ENCODE results near the gene TNFAIP8L1. TPM values are rescaled to one million over a fixed set of nuclear protein-coding genes. Genes with fewer than 3 reads are reported as not detected.
"Not testable (repeated sequence)": the region's sequence is repeated elsewhere in the genome, so short reads cannot be mapped to it uniquely, and the experiment has no call there.

Gene TNFAIP8L1
- total RNA-seq (6.8 TPM), polyA plus RNA-seq (ENCODE audit: insufficient read depth in 1 of 8, insufficient read length in 8 of 8, low replicate concordance in 1 of 8) (10 to 100 TPM in 7 of 8 donors, 1 to 10 TPM in 1; 10.0 to 15.5 (median 13.2) TPM)
- long read RNA-seq, donor 1 = 0 reads
- long read RNA-seq, donor 2, partial matches to known transcripts = 0 of 1 reads
- long read RNA-seq, donor 2, other reads (novel, unspliced or antisense) = 0 of 1 reads
- long read RNA-seq, donor 3, transcript TNFAIP8L1-201 (2 exons, 3,814 nt) = major isoform, 7 of 174 reads
- long read RNA-seq, donor 3, partial matches to known transcripts = 69 of 174 reads
- long read RNA-seq, donor 3, other reads (novel, unspliced or antisense) = 98 of 174 reads
- long read RNA-seq, donor 4, transcript TNFAIP8L1-201 (2 exons, 3,814 nt) = major isoform, 9 of 10 reads
- long read RNA-seq, donor 4, partial matches to known transcripts = 0 of 10 reads
- long read RNA-seq, donor 4, other reads (novel, unspliced or antisense) = 0 of 10 reads
- long read RNA-seq, donor 5, transcript TNFAIP8L1-201 (2 exons, 3,814 nt) = major isoform, 17 of 252 reads
- long read RNA-seq, donor 5, partial matches to known transcripts = 26 of 252 reads
- long read RNA-seq, donor 5, other reads (novel, unspliced or antisense) = 208 of 252 reads
- long read RNA-seq, donor 6, transcript TNFAIP8L1-201 (2 exons, 3,814 nt) = major isoform, 6 of 6 reads
- long read RNA-seq, donor 6, partial matches to known transcripts = 0 of 6 reads
- long read RNA-seq, donor 6, other reads (novel, unspliced or antisense) = 0 of 6 reads
- long read RNA-seq, donor 7, transcript TNFAIP8L1-201 (2 exons, 3,814 nt) = major isoform, 6 of 99 reads
- long read RNA-seq, donor 7, partial matches to known transcripts = 8 of 99 reads
- long read RNA-seq, donor 7, other reads (novel, unspliced or antisense) = 85 of 99 reads
- long read RNA-seq, donor 8, partial matches to known transcripts = 13 of 97 reads
- long read RNA-seq, donor 8, other reads (novel, unspliced or antisense) = 80 of 97 reads
- long read RNA-seq, donor 9, transcript TNFAIP8L1-201 (2 exons, 3,814 nt) = major isoform, 7 of 148 reads
- long read RNA-seq, donor 9, partial matches to known transcripts = 87 of 148 reads
- long read RNA-seq, donor 9, other reads (novel, unspliced or antisense) = 54 of 148 reads
- long read RNA-seq, donor 10, transcript TNFAIP8L1-201 (2 exons, 3,814 nt) = major isoform, 10 of 219 reads
- long read RNA-seq, donor 10, partial matches to known transcripts = 128 of 219 reads
- long read RNA-seq, donor 10, other reads (novel, unspliced or antisense) = 81 of 219 reads
- long read RNA-seq, donor 11, partial matches to known transcripts = 0 of 4 reads
- long read RNA-seq, donor 11, other reads (novel, unspliced or antisense) = 0 of 4 reads

DNA sequence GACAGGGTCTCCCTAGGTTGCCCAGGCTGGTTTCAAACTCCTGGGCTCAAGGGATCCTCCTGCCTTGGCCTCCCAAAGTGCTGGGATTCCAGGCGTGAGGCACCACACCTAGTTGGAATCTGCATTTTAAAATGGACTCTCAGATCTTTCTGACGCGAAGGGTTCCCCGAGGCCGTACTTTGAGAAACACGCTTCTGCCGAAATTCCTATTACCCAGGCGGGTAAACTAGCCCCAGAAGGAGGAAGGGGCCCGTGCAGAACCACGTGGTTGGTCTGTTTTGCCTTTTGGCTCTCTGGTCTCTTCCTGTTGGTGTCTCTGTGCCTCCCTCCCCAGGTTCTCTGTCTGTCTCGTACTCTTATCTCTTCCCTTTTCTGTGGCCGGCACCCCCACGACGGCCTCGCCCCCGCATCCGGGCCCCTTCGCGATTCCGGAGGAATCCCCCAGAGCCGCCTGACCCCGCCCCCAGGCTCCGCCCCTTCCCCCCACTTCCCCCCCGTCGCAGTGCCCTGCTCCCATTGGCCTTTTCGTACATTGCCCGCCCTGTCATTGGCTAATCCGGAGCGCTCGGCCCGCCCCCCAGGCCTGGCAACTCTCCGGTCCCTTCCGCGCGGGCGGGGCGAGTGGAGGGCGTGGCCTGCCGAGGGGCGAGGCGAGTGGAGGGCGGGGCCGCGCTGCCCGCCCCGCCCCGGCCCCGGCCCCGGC, at the start of gene TNFAIP8L1:
Gene TNFAIP8L1 (plus strand): TSS at position 689 of the 703 bp plus-strand sequence. CDS start 12,354 bp downstream, outside the sequence.
- peak; percentile 97 for DNase-seq
- H3K36me3 ChIP-seq (ENCODE audit: control insufficient read depth, insufficient read depth, low read length) = no peaks in the 10 kb centered on the region
- H3K27ac ChIP-seq (ENCODE audit: low read length) = peak within 1 kb of the TSS; percentile 84
- WGBS (ENCODE audit: insufficient coverage) = 2% methylated on average over 37 of the region's 49 CpGs
- H3K27me3 ChIP-seq (ENCODE audit: control insufficient read depth, insufficient read depth, low read length) = no peaks in the 10 kb centered on the region
- H3K9me3 ChIP-seq (replicated peaks; ENCODE audit: control insufficient read depth, low read depth, low read length) = no peaks in the 10 kb centered on the region
- peak within 1 kb of the TSS; percentile 62 for H3K4me3 ChIP-seq (ENCODE audit: low read length)
- peaks cover 45% of the 10 kb centered on the region for H3K4me1 ChIP-seq (ENCODE audit: control insufficient read depth, insufficient read depth, low read length)

DNA sequence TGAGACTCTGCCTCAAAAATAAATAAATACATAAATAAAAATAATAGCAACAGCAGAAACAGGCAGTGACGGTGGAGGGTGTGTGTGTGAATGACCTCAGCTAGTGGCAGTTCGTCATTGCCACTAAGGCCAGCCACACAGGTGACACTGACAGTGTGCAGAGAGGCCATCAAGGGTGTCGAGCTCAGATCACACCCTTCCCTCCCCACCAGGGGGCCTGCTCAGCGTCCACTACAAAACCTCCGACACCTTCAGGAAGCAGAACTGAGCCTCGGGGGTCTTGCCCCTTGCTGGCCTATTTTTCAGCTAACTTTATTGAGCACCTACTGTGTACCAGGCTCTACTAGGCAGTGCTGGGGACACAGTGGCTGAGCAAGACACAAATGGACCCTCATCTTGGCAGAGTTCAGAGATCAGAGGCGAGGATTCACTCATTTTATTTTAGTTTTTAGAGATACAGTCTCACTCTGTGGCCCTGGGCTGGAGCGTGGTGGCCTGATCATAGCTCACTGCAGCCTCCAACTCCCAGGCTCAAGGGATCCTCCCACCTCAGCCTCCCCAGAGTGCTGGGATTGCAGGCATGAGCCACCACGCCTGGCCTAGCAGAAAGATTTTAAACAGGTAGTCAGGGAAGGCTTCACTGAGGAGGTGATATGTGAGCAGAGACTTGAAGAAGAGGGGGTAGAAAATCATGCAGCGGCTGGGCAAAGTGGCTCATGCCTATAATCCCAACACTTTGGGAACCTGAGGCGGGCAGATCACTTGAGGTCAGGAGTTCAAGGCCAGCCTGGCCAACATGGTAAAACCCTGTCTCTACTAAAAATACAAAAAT, 49.5 kb upstream of the TNFAIP8L1 start:
- Histone ChIP-seq H3K4me3 (ENCODE audit: low read length) (no peak overlapping the region), H3K4me1 (ENCODE audit: control insufficient read depth, insufficient read depth, low read length) (peaks cover 34% of the 10 kb centered on the region), H3K9me3 (replicated peaks; ENCODE audit: control insufficient read depth, low read depth, low read length) (no peaks in the 10 kb centered on the region), H3K27me3 (ENCODE audit: control insufficient read depth, insufficient read depth, low read length) (peaks cover 12% of the 10 kb centered on the region), H3K27ac (ENCODE audit: low read length) (no peak overlapping the region), H3K36me3 (ENCODE audit: control insufficient read depth, insufficient read depth, low read length) (no peaks in the 10 kb centered on the region)
- 49% methylated on average over 6 of the region's 11 CpGs for WGBS (ENCODE audit: insufficient coverage)
- DNase-seq = no peak

DNA sequence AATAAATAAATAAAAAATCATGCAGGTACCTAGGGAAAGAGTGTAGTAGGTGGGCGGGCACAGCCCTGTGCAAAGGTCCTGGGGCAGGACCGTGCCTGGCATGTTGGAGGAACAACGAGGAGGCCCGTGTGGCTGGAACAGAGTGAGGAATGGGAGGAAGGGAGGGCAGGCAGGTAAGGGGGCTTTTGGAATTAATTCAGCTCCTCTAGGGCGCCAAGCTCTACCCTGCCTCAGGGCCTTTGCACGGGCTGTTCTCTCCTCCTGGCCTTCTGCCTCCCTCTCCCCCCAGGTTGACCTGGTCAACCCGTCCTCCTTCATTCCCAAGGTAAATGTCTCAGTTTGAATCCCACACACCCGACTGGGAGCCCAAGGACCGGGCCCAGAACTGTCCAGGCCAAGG, 48.8 kb upstream of the TNFAIP8L1 start:
- peaks cover 5% of the 10 kb centered on the region for H3K27me3 ChIP-seq (ENCODE audit: control insufficient read depth, insufficient read depth, low read length)
- DNase-seq = no peak
- H3K27ac ChIP-seq (ENCODE audit: low read length) = no peak overlapping the region
- peaks cover 27% of the 10 kb centered on the region for H3K4me1 ChIP-seq (ENCODE audit: control insufficient read depth, insufficient read depth, low read length)
- H3K4me3 ChIP-seq (ENCODE audit: low read length) = no peak overlapping the region
- 97% methylated on average over 4 of the region's 9 CpGs for WGBS (ENCODE audit: insufficient coverage)
- H3K36me3 ChIP-seq (ENCODE audit: control insufficient read depth, insufficient read depth, low read length) = no peaks in the 10 kb centered on the region
- no peaks in the 10 kb centered on the region for H3K9me3 ChIP-seq (replicated peaks; ENCODE audit: control insufficient read depth, low read depth, low read length)

DNA sequence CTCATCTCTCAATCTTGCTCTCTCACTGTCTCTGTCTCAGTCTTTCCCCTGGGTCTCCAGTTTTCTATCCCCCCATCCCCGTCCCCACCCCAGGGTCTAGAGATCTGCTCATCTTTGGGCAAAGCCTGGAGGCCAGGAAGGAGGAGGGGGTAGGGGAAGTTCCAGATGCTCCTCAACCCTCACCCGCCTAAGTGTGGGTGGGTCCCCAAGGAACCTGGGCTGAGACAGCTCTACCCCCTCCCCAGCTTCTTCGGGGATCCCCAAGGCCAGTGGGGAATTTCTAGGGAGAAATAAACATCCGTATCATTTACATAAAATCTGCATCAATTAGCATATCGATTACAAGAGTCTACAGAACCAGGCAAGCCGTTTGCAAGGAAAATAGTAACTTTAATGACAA, 48.0 kb upstream of the TNFAIP8L1 start:
- peaks cover 7% of the 10 kb centered on the region for H3K27me3 ChIP-seq (ENCODE audit: control insufficient read depth, insufficient read depth, low read length)
- H3K27ac ChIP-seq (ENCODE audit: low read length) = no peak overlapping the region
- H3K4me1 ChIP-seq (ENCODE audit: control insufficient read depth, insufficient read depth, low read length) = peaks cover 30% of the 10 kb centered on the region
- no peak for DNase-seq
- H3K9me3 ChIP-seq (replicated peaks; ENCODE audit: control insufficient read depth, low read depth, low read length) = no peaks in the 10 kb centered on the region
- no CpG with 5 or more reads among the region's 6 CpGs for WGBS (ENCODE audit: insufficient coverage)
- no peak overlapping the region for H3K4me3 ChIP-seq (ENCODE audit: low read length)
- no peaks in the 10 kb centered on the region for H3K36me3 ChIP-seq (ENCODE audit: control insufficient read depth, insufficient read depth, low read length)

DNA sequence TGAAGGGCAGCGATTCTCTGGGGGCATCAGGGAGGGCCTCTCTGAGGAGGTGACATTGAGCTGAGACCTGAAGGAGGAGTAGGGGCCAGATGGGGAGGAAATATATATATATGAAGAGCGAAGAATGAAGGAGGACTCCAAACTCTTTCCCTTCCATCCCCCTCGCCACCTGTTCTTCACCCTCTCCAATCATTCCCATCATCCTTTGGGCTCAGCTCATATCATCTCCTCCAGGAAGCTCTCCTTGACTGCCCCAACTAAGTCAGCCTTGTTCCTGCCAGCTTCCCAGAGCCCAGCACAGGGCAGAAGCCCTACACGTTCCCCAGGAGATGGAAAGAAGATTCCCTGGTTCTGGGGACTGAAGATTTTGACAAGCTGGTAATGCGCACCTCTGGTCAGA, 46.9 kb upstream of the TNFAIP8L1 start:
- WGBS (ENCODE audit: insufficient coverage) = 90% methylated on average over 2 of the region's 5 CpGs
- no peak for DNase-seq

DNA sequence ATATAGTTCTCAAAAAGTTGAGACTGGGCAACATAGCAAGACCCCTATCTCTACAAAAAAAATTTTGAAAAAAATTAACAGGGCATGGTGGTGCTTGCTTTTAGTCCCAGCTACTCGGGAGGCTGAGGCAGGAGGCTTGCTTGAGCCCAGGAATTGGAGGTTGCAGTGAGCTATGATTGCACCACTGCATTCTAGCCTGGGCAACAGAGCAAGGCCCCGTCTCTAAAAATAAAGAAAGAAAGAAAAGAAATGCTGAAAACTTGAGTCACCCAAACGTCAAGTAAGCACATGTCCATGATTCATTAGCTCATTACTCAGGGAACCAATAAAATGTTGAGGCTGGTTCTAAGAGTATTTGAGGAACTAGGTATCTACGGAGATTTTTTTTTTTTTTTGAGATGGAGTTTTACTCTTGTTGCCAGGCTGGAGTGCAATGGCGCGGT, 45.9 kb upstream of the TNFAIP8L1 start:
- WGBS (ENCODE audit: insufficient coverage) = no CpG with 5 or more reads among the region's 6 CpGs
- no peak for DNase-seq
- H3K27ac ChIP-seq (ENCODE audit: low read length) = no peak overlapping the region
- no peaks in the 10 kb centered on the region for H3K36me3 ChIP-seq (ENCODE audit: control insufficient read depth, insufficient read depth, low read length)
- H3K4me1 ChIP-seq (ENCODE audit: control insufficient read depth, insufficient read depth, low read length) = peaks cover 27% of the 10 kb centered on the region
- no peaks in the 10 kb centered on the region for H3K9me3 ChIP-seq (replicated peaks; ENCODE audit: control insufficient read depth, low read depth, low read length)
- peaks cover 17% of the 10 kb centered on the region for H3K27me3 ChIP-seq (ENCODE audit: control insufficient read depth, insufficient read depth, low read length)
- no peak overlapping the region for H3K4me3 ChIP-seq (ENCODE audit: low read length)

More for the DNA sequence above, 46.9 kb upstream of the TNFAIP8L1 start:
- no peak overlapping the region for H3K27ac ChIP-seq (ENCODE audit: low read length)
- H3K4me3 ChIP-seq (ENCODE audit: low read length) = no peak overlapping the region
- no peaks in the 10 kb centered on the region for H3K36me3 ChIP-seq (ENCODE audit: control insufficient read depth, insufficient read depth, low read length)
- no peaks in the 10 kb centered on the region for H3K9me3 ChIP-seq (replicated peaks; ENCODE audit: control insufficient read depth, low read depth, low read length)
- H3K27me3 ChIP-seq (ENCODE audit: control insufficient read depth, insufficient read depth, low read length) = peaks cover 14% of the 10 kb centered on the region
- H3K4me1 ChIP-seq (ENCODE audit: control insufficient read depth, insufficient read depth, low read length) = peaks cover 28% of the 10 kb centered on the region

DNA sequence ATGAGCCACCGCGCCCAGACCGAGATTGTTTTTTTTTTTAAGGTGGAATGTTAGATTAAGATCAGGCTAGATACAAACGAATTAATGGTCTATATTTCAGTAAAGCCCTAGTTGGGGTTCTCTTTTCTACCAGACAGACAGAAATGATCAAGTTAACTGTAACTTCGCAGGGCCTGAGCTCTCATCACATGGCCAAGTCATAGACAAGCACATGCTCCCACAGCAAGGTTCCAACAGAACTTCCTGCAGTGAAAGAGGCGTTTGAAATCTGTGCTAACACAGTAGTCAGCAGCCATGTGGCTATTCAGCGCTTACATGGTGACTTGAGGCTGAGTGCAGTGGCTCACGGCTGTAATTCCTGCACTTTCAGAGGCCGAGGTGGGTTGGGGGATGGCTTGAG, 45.1 kb upstream of the TNFAIP8L1 start:
- Histone ChIP-seq H3K27me3 (ENCODE audit: control insufficient read depth, insufficient read depth, low read length) (peaks cover 20% of the 10 kb centered on the region), H3K36me3 (ENCODE audit: control insufficient read depth, insufficient read depth, low read length) (no peaks in the 10 kb centered on the region), H3K4me1 (ENCODE audit: control insufficient read depth, insufficient read depth, low read length) (peaks cover 31% of the 10 kb centered on the region), H3K4me3 (ENCODE audit: low read length) (no peak overlapping the region), H3K9me3 (replicated peaks; ENCODE audit: control insufficient read depth, low read depth, low read length) (no peaks in the 10 kb centered on the region), H3K27ac (ENCODE audit: low read length) (no peak overlapping the region)
- no peak for DNase-seq
- WGBS (ENCODE audit: insufficient coverage) = 44% methylated on average over 4 of the region's 9 CpGs

DNA sequence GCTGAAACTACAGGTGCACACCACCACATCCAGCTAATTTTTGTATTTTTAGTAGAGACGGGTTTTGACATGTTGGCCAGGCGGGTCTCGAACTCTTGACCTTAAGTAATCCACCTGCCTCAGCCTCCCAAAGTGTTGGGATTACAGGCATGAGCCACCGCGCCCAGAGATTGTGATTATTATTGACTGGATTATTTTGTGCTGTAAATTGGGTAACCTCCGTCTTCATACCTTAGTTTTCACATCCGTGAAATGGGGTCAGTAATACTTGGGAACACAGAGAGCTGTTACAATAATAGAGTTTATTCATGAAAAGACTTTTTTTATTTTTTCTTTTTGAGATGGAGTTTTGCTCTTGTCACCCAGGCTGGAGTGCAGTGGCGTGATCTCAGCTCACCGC, 44.2 kb upstream of the TNFAIP8L1 start:
- no CpG with 5 or more reads among the region's 9 CpGs for WGBS (ENCODE audit: insufficient coverage)
- H3K4me3 ChIP-seq (ENCODE audit: low read length); DNase-seq; H3K36me3 ChIP-seq (ENCODE audit: control insufficient read depth, insufficient read depth, low read length); H3K27ac ChIP-seq (ENCODE audit: low read length); H3K9me3 ChIP-seq (replicated peaks; ENCODE audit: control insufficient read depth, low read depth, low read length): not testable (repeated sequence)
- H3K27me3 ChIP-seq (ENCODE audit: control insufficient read depth, insufficient read depth, low read length) = peaks cover 27% of the 10 kb centered on the region
- peaks cover 29% of the 10 kb centered on the region for H3K4me1 ChIP-seq (ENCODE audit: control insufficient read depth, insufficient read depth, low read length)

Data from muscle of leg (tissue), 16 donors.